ENCODE measurements around the gene MSI2.

- TF ChIP-seq POLR2A (IDR thresholded peaks at IDR 0.05) (no peak), CTCF (IDR thresholded peaks at IDR 0.05) (no peak)
These were observed 297.2 kb downstream of the MSI2 start for GRCh38 chr17:57553526-57553925.
